GM18861 (cell line): ENCODE results near the gene ANXA4.

Source experiments
- ATAC-seq: cut with Tn5 transposase; IDR thresholded peaks from one replicate; pipeline ENCODE4 v1.9.1; 2021; ENCODE audit not compliant: unreplicated experiment

The ANXA4 gene

DNA sequence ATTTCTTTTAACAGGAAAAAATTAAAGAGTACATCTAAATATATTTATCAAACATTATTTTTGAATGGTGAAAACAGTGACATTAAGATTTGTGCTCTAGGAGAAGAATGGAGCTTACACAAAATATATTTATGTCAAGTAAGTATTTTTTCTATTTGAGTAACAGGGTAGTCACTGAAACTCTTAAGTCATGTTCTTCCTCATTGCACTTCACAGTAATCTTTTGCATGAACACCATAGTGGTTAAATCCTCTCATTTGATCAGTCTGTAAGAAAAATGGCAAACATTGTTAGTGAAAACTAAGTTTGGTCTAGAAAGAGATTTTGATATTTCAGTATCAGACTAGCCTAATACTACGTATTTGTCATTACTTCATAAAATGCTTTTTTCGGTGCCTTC is 95.6 kb downstream of the ANXA4 start:
- ATAC-seq, result no peak

GRCh38 chr2:69843993-69844392 is 102.1 kb downstream of the ANXA4 start:
- no peak for ATAC-seq

GRCh38 chr2:69844560-69844959 is 102.6 kb downstream of the ANXA4 start:
- no peak for ATAC-seq

- ATAC-seq, result no peak
Measured at GRCh38 chr2:69846182-69847067, 104.5 kb downstream of the ANXA4 start.

DNA sequence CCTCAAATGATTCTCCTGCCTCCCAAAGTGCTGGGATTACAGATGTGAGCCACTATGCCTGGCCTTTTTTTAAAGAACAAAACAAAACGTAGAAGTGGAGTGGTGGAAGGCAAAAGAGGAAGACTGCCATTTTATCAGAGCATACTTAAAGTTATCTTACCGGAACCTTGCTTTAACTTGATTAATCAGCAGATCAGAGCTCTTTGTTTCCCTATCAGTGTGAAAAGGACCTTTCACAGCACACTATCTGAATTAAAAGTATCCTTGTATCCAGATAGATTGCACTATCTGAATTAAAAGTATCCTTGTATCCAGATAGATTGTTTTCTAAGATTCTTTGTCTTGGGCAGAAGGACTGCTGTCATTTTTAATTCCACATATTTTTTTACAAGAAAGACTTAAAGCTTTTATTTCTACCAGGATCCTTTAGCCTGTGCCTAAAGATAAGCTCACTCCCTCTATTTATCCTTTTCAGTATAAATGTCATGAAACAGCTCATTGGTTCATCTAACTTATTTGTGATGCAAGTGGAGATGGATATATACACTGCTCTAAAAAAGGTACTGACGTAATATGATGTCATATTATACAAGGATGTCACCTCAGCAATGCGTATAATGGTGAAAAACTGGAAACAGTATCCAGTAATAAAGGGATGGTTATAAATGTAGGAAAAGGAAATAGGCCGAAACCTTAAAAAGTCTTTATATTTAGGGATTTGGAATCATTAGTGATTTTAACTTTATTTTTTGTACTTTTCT is 105.3 kb downstream of the ANXA4 start:
- ATAC-seq, result no peak

- ATAC-seq, result no peak
Measured at GRCh38 chr2:69848186-69848790, 106.4 kb downstream of the ANXA4 start.

GRCh38 chr2:69858261-69858660 is 116.3 kb downstream of the ANXA4 start:
- ATAC-seq, result no peak

- ATAC-seq, result no peak
Measured at GRCh38 chr2:69863298-69863697, 121.4 kb downstream of the ANXA4 start.
